HCT116 (cell line): ENCODE data around the gene OR4E2. TPM values are rescaled to one million over a fixed set of nuclear protein-coding genes. Genes with fewer than 3 reads are reported as not detected.

ENCODE experiments used
- ATAC-seq: fragments of 200-7000 bp; cut with Tn5 transposase; 2 replicates; pipeline ENCODE4 v1.9.1; 2020; ENCODE audit warnings: mild to moderate bottlenecking, moderate library complexity
- BruUV-seq: library from RNA; stranded (reverse); fragments of 400-500 nt; replicated peaks from 2 replicates; lab custom pipeline; 2021; lab: Mats Ljungman, UMichigan
- CTCF ChIA-PET: fragments of 300-600 bp; sonication (Branson Sonifier 250); formaldehyde crosslinking; loops from one replicate; lab custom pipeline; 2021; ENCODE audit warnings: antibody characterized with exemption; lab: Charles Lee
- POLR2A ChIA-PET: fragments of 300-600, 350-600 bp; sonication (Branson Sonifier 250); formaldehyde crosslinking; loops from one replicate; lab custom pipeline; 2021; ENCODE audit warnings: antibody characterized with exemption; lab: Charles Lee
- RAD21 ChIA-PET, 2 experiments: fragments of 300-600 bp; sonication (Branson Sonifier 250); formaldehyde crosslinking; loops; one replicate each; lab custom pipeline; 2023; ENCODE audit warnings: low total read pairs in 2 of 2; ENCODE audit not compliant: uncharacterized antibody in 2 of 2, unreplicated experiment in 2 of 2, low non-redundant PET in 1 of 2; lab: Charles Lee
- DNase-seq: peaks from one replicate; pipeline ENCODE4 v3.0.0-alpha.2; 2010; ENCODE audit warnings: low read depth, low spot score
- H2AFZ ChIP-seq: fragments of 200-600 bp; shearing (Covaris generic), sonication (generic); 2 replicates; pipeline ENCODE4 v1.6.1; 2017; ENCODE audit warnings: low read depth, mixed run types, mixed read lengths, antibody characterized with exemption, low read length; ENCODE audit not compliant: poor library complexity, severe bottlenecking
- H3K27ac ChIP-seq: 2 replicates; pipeline ENCODE4 v1.5.1; 2012; ENCODE audit warnings: low read depth, low read length
- H3K27me3 ChIP-seq: fragments of 200-600 bp; sonication (generic); 2 replicates; pipeline ENCODE4 v1.6.1; 2016; ENCODE audit warnings: mixed run types, low read length, mixed read lengths; ENCODE audit not compliant: insufficient read depth
- H3K36me3 ChIP-seq, 2 experiments: fragments of 200-500 bp in 1 of 2; fragments of 200-600 bp in 1 of 2; sonication (Bioruptor generic) in 1 of 2; sonication (generic) in 1 of 2; 2 replicates each; pipeline versions ENCODE4 v1.5.1 to v1.6.1; 2014 to 2016; ENCODE audit warnings: low read length in 2 of 2, inconsistent platforms in 1 of 2, mixed read lengths in 1 of 2, mixed run types in 1 of 2; ENCODE audit not compliant: insufficient read depth in 2 of 2, control insufficient read depth in 1 of 2
- H3K4me1 ChIP-seq, 2 experiments: fragments of 200-600 bp in 1 of 2; sonication (generic) in 1 of 2; 2 replicates each; pipeline versions ENCODE4 v1.5.1 to v1.6.1; 2012 to 2017; ENCODE audit warnings: low read length in 2 of 2, inconsistent platforms in 1 of 2, mild to moderate bottlenecking in 1 of 2, mixed read lengths in 1 of 2, mixed run types in 1 of 2, moderate library complexity in 1 of 2; ENCODE audit not compliant: insufficient read depth in 2 of 2, control insufficient read depth in 1 of 2
- H3K4me2 ChIP-seq: fragments of 200-600 bp; sonication (generic); 2 replicates; pipeline ENCODE4 v1.6.1; 2017; ENCODE audit warnings: mixed run types, low read length, mixed read lengths
- H3K4me3 ChIP-seq, 2 experiments: fragments of 200-600 bp in 1 of 2; sonication (generic) in 1 of 2; replicated peaks in 1 of 2; 2 replicates each; pipeline ENCODE4 v1.5.1; 2011 to 2016; ENCODE audit warnings: low read length in 2 of 2, control low read depth in 1 of 2, low read depth in 1 of 2, mild to moderate bottlenecking in 1 of 2, mixed read lengths in 1 of 2, mixed run types in 1 of 2
- H3K79me2 ChIP-seq: fragments of 200-600 bp; sonication (generic); 2 replicates; pipeline ENCODE4 v1.6.1; 2017; ENCODE audit warnings: mild to moderate bottlenecking, mixed run types, low read length, moderate library complexity, mixed read lengths; ENCODE audit not compliant: insufficient read depth
- H3K9ac ChIP-seq: fragments of 200-600 bp; sonication (generic); 2 replicates; pipeline ENCODE4 v1.6.1; 2016; ENCODE audit warnings: low read length, mixed read lengths
- H3K9me2 ChIP-seq: fragments of 200-600 bp; sonication (generic), shearing (Covaris generic); 2 replicates; pipeline ENCODE4 v1.6.1; 2017; ENCODE audit warnings: mixed run types, mild to moderate bottlenecking, moderate library complexity; ENCODE audit not compliant: insufficient read depth
- H3K9me3 ChIP-seq, 2 experiments: fragments of 200-500 bp in 1 of 2; fragments of 200-600 bp in 1 of 2; sonication (Bioruptor generic) in 1 of 2; sonication (generic) in 1 of 2; 2 replicates each; pipeline ENCODE4 v1.6.1; 2014 to 2017; ENCODE audit warnings: low read length in 2 of 2, mixed read lengths in 2 of 2, inconsistent platforms in 1 of 2, low read depth in 1 of 2, mild to moderate bottlenecking in 1 of 2, mixed run types in 1 of 2, moderate library complexity in 1 of 2; ENCODE audit not compliant: control insufficient read depth in 1 of 2, insufficient read depth in 1 of 2
- H4K20me1 ChIP-seq: fragments of 200-600 bp; sonication (generic), shearing (Covaris generic); 2 replicates; pipeline ENCODE4 v1.6.1; 2017; ENCODE audit warnings: mixed run types, mild to moderate bottlenecking, moderate library complexity; ENCODE audit not compliant: insufficient read depth
- ATF3 ChIP-seq: IDR thresholded peaks from 2 replicates; pipeline ENCODE4 v1.6.1; 2012
- CBX3 ChIP-seq: IDR thresholded peaks from 2 replicates; pipeline ENCODE4 v1.6.1; 2012; ENCODE audit warnings: low read depth
- CEBPB ChIP-seq: IDR thresholded peaks from 2 replicates; pipeline ENCODE4 v1.6.1; 2012; ENCODE audit warnings: low read depth
- CTCF ChIP-seq, 3 experiments: fragments of 200-600 bp in 1 of 3; sonication (generic) in 1 of 3; IDR thresholded peaks in 2 of 3; conservative IDR thresholded peaks in 1 of 3; 2 replicates each; pipeline ENCODE4 v1.5.1; 2012 to 2017; ENCODE audit warnings: low read depth in 2 of 3, low read length in 2 of 3, antibody characterized with exemption in 1 of 3, borderline replicate concordance in 1 of 3, control low read depth in 1 of 3, mild to moderate bottlenecking in 1 of 3, mixed read lengths in 1 of 3, mixed run types in 1 of 3, moderate library complexity in 1 of 3; ENCODE audit not compliant: insufficient read depth in 1 of 3
- EGR1 ChIP-seq: IDR thresholded peaks from 2 replicates; pipeline ENCODE4 v1.6.1; 2012; ENCODE audit warnings: low read depth
- ELF1 ChIP-seq: IDR thresholded peaks from 2 replicates; pipeline ENCODE4 v1.6.1; 2012; ENCODE audit warnings: low read depth, borderline replicate concordance
- EZH2 ChIP-seq: fragments of 200-600 bp; sonication (generic); IDR thresholded peaks from 2 replicates; pipeline ENCODE4 v1.6.1; 2017; ENCODE audit warnings: antibody characterized with exemption, mixed run types
- EZH2phosphoT487 ChIP-seq: fragments of 200-600 bp; IDR thresholded peaks from 2 replicates; pipeline ENCODE4 v1.6.1; 2018; ENCODE audit warnings: antibody characterized with exemption, borderline replicate concordance
- FOSL1 ChIP-seq: IDR thresholded peaks from 2 replicates; pipeline ENCODE4 v1.6.1; 2012; ENCODE audit warnings: low read depth
- JUND ChIP-seq: IDR thresholded peaks from 2 replicates; pipeline ENCODE4 v1.6.1; 2012
- MAX ChIP-seq: IDR thresholded peaks from 2 replicates; pipeline ENCODE4 v1.6.1; 2012
- POLR2A ChIP-seq: IDR thresholded peaks from 2 replicates; pipeline ENCODE4 v1.7.0; 2011; ENCODE audit warnings: borderline replicate concordance; ENCODE audit not compliant: insufficient read depth, insufficient read length; ENCODE audit errors: extremely low read depth
- POLR2AphosphoS5 ChIP-seq: IDR thresholded peaks from 2 replicates; pipeline ENCODE4 v1.6.1; 2011; ENCODE audit warnings: mild to moderate bottlenecking, low read depth, low read length, moderate library complexity
- RAD21 ChIP-seq: IDR thresholded peaks from 2 replicates; pipeline ENCODE4 v1.6.1; 2012; ENCODE audit warnings: low read depth, mild to moderate bottlenecking
- SIN3A ChIP-seq: IDR thresholded peaks from 2 replicates; pipeline ENCODE4 v1.6.1; 2012; ENCODE audit warnings: low read depth
- TCF7L2 ChIP-seq: IDR thresholded peaks from 2 replicates; pipeline ENCODE4 v1.7.0; 2011; ENCODE audit warnings: borderline replicate concordance, inconsistent platforms; ENCODE audit not compliant: insufficient read depth, insufficient read length; ENCODE audit errors: extremely low read depth
- ZBTB33 ChIP-seq: IDR thresholded peaks from 2 replicates; pipeline ENCODE4 v1.6.1; 2011; ENCODE audit warnings: mild to moderate bottlenecking, low read length, moderate library complexity; ENCODE audit not compliant: insufficient replicate concordance; ENCODE audit errors: extremely low read depth
- ZNF274 ChIP-seq: fragments of 200-500 bp; sonication (Bioruptor generic); IDR thresholded peaks from 2 replicates; pipeline ENCODE4 v1.6.1; 2014; ENCODE audit warnings: mild to moderate bottlenecking, low read depth, low read length, inconsistent platforms
- intact Hi-C: fragments of 100-400 bp; cut with micrococcal nuclease; formaldehyde crosslinking; loops from 2 replicates; pipeline ENCODE4 v1.10.0; 2022
- total RNA-seq: library from RNA; stranded (reverse); gene quantifications from one replicate; pipeline ENCODE4 v1.2.1, GENCODE V29; 2021; ENCODE audit not compliant: unreplicated experiment

Gene OR4E2
- total RNA-seq, 1 experiment from 2014 or later, result not detected

- TF ChIP-seq FOSL1 (no peak), TCF7L2 (no peak), ZNF274 (no peak)
Observed at GRCh38 chr14:21703357-21704326, 50.0 kb downstream of the OR4E2 start (continued).

- Histone ChIP-seq H3K27ac (no peak overlapping the region), H3K9me2 (no peaks in the 10 kb centered on the region), H4K20me1 (no peaks in the 10 kb centered on the region), H3K36me3 (no peaks in the 10 kb centered on the region), H3K4me3 (no peak overlapping the region), H3K9ac (no peak overlapping the region), H3K9me3 (no peaks in the 10 kb centered on the region), H3K79me2 (no peaks in the 10 kb centered on the region), H3K4me2 (no peak overlapping the region), H3K4me1 (no peaks in the 10 kb centered on the region), H3K27me3 (peaks cover 44% of the 10 kb centered on the region; the same call in 1 of the 2 replicates), H2AFZ (no peak overlapping the region)
- no peak for DNase-seq
- ChIA-PET RAD21 (no interaction called here), CTCF (no interaction called here), POLR2A (no interaction called here)
- intact Hi-C loops, result no loop called here
- BruUV-seq, result no TSS peak
- no peak for ATAC-seq
- TF ChIP-seq POLR2AphosphoS5 (no peak), POLR2A (no peak), JUND (no peak), CEBPB (no peak), RAD21 (no peak), ELF1 (no peak), FOSL1 (no peak), ATF3 (no peak), ZBTB33 (no peak), EGR1 (no peak), SIN3A (no peak), EZH2 (no peak), TCF7L2 (no peak), CBX3 (no peak), EZH2phosphoT487 (no peak), MAX (no peak), CTCF (IDR thresholded peaks at IDR 0.05 in 2 of 3, conservative IDR thresholded peaks at IDR 0.05 in 1 of 3; ENCODE audit: borderline replicate concordance in 1 of 3, insufficient read depth in 1 of 3, low read depth in 2 of 3, low read length in 2 of 3) (no peak)
Observed at GRCh38 chr14:21704338-21704737, 50.7 kb downstream of the OR4E2 start.
